Kidney capillary endothelial cell (primary cell): ENCODE data around the gene CRYBG3.
"Not testable (repeated sequence)": the region's sequence is repeated elsewhere in the genome, so short reads cannot be mapped to it uniquely, and the experiment has no call there.

ENCODE experiments used
- DNase-seq: peaks from one replicate; pipeline ENCODE4 v3.0.0-alpha.2; 2018; ENCODE audit warnings: low spot score

Gene CRYBG3

GRCh38 chr3:97896547-97896946 lies 74.7 kb downstream of the CRYBG3 start:
- DNase-seq = no peak

- no peak for DNase-seq
Measured at GRCh38 chr3:97899331-97899730, 77.5 kb downstream of the CRYBG3 start.

- no peak for DNase-seq
Measured at GRCh38 chr3:97901313-97902248, 79.8 kb downstream of the CRYBG3 start.

GRCh38 chr3:97909830-97910229 lies 88.0 kb downstream of the CRYBG3 start:
- not testable (repeated sequence) for DNase-seq

- DNase-seq = not testable (repeated sequence)
Measured at GRCh38 chr3:97910236-97910831, 88.5 kb downstream of the CRYBG3 start.

- no peak for DNase-seq
Measured at GRCh38 chr3:97910931-97911351, 89.1 kb downstream of the CRYBG3 start.

- no peak for DNase-seq
Measured at GRCh38 chr3:97911459-97911858, 89.6 kb downstream of the CRYBG3 start.

- no peak for DNase-seq
Measured at GRCh38 chr3:97914388-97914787, 92.6 kb downstream of the CRYBG3 start.

- DNase-seq = no peak
Measured at GRCh38 chr3:97916576-97916975, 94.8 kb downstream of the CRYBG3 start.

GRCh38 chr3:97917813-97918536 lies 96.2 kb downstream of the CRYBG3 start:
- no peak for DNase-seq

GRCh38 chr3:97927704-97928103 lies 105.9 kb downstream of the CRYBG3 start:
- no peak for DNase-seq

GRCh38 chr3:97928986-97929385 lies 107.2 kb downstream of the CRYBG3 start:
- no peak for DNase-seq

- no peak for DNase-seq
Measured at GRCh38 chr3:97930018-97930417, 108.2 kb downstream of the CRYBG3 start.

- no peak for DNase-seq
Measured at GRCh38 chr3:97931218-97931617, 109.4 kb downstream of the CRYBG3 start.

- no peak for DNase-seq
Measured at GRCh38 chr3:97932387-97932801, 110.6 kb downstream of the CRYBG3 start.

- DNase-seq = no peak
Measured at GRCh38 chr3:97934980-97935695, 113.3 kb downstream of the CRYBG3 start.

- no peak for DNase-seq
Measured at GRCh38 chr3:97935842-97936241, 114.0 kb downstream of the CRYBG3 start.

GRCh38 chr3:97937205-97937604 lies 115.4 kb downstream of the CRYBG3 start:
- no peak for DNase-seq

GRCh38 chr3:97938444-97938843 lies 116.6 kb downstream of the CRYBG3 start:
- no peak for DNase-seq

GRCh38 chr3:97939401-97939800 lies 117.6 kb downstream of the CRYBG3 start:
- no peak for DNase-seq

- DNase-seq = no peak
Measured at GRCh38 chr3:97940034-97940433, 118.2 kb downstream of the CRYBG3 start.
